ENCODE measurements around the gene DOCK1.

DOCK1 gene

DNA sequence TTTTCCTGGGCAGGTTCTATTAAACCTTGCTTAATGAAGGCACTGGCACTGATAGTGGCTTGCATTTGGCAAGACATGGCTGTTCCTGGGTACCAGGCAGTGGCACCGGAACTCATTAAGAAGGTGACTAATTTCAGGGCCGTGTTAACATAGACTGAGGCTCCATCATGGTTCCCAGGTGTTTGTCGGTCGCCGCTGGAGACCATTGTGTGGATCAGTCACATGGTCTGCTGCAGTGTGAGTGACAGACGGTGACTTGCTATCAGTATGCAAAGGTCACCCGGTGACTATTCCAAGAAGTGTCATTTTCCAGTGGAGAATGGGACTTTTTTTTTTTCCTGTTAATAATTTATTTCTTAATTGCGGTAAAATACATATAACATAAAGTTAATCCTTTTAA lies 184.9 kb downstream of the DOCK1 start:
- 91% methylated on average over 7 of the region's 8 CpGs for WGBS
- Histone ChIP-seq H3K9me3 (ENCODE audit: insufficient read depth, low read depth, low read length) (no peaks in the 10 kb centered on the region), H3K4me3 (ENCODE audit: low read length) (no peak overlapping the region), H3K36me3 (ENCODE audit: insufficient read depth, low read length) (peaks cover 2% of the 10 kb centered on the region; the same call in 1 of the 2 replicates), H3K27ac (ENCODE audit: low read depth, low read length) (no peak overlapping the region), H3K9ac (ENCODE audit: low read depth, low read length) (no peak overlapping the region), H3K4me1 (ENCODE audit: insufficient read depth, low read length) (no peaks in the 10 kb centered on the region), H3K27me3 (ENCODE audit: insufficient read depth, low read length) (no peaks in the 10 kb centered on the region)

- Histone ChIP-seq H3K4me1 (ENCODE audit: insufficient read depth, low read length) (no peaks in the 10 kb centered on the region), H3K4me3 (ENCODE audit: low read length) (no peak overlapping the region), H3K27ac (ENCODE audit: low read depth, low read length) (no peak overlapping the region), H3K36me3 (ENCODE audit: insufficient read depth, low read length) (peaks cover 9% of the 10 kb centered on the region; the same call in 1 of the 2 replicates), H3K9ac (ENCODE audit: low read depth, low read length) (no peak overlapping the region), H3K27me3 (ENCODE audit: insufficient read depth, low read length) (no peaks in the 10 kb centered on the region), H3K9me3 (ENCODE audit: insufficient read depth, low read depth, low read length) (no peaks in the 10 kb centered on the region)
- 91% methylated on average over 7 of the region's 7 CpGs for WGBS
Observed at GRCh38 chr10:127091354-127091753, 186.1 kb downstream of the DOCK1 start.

DNA sequence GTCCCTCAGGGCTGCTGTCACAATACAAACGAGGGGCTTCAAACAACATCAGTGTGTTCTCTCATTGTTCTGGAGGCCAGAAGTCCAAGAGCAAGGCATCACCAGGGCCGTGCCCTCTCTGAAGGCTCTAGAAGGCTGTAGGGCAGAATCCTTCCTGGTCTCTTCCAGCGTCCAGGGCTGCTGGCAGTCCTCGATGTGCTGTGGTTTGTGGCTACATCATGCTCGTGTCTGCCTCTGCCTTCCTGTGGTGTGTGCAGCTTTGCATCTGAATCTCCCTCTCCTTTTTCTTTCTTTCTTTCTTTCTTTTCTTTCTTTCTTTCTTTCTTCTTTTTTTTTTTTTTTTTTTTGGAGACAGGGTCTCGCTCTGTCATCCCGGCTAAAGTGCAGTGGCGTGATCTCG lies 187.7 kb downstream of the DOCK1 start:
- 94% methylated on average over 9 of the region's 9 CpGs for WGBS
- Histone ChIP-seq H3K27me3 (ENCODE audit: insufficient read depth, low read length) (no peaks in the 10 kb centered on the region), H3K4me3 (ENCODE audit: low read length) (no peak overlapping the region)

GRCh38 chr10:127094984-127095383 lies 189.8 kb downstream of the DOCK1 start:
- WGBS, result 98% methylated on average over 4 of the region's 4 CpGs
- H3K9ac ChIP-seq (ENCODE audit: low read depth, low read length), result no peak overlapping the region
- H3K4me3 ChIP-seq (ENCODE audit: low read length), result no peak overlapping the region
- no peaks in the 10 kb centered on the region for H3K27me3 ChIP-seq (ENCODE audit: insufficient read depth, low read length)
- H3K36me3 ChIP-seq (ENCODE audit: insufficient read depth, low read length), result peaks cover 14% of the 10 kb centered on the region
- H3K4me1 ChIP-seq (ENCODE audit: insufficient read depth, low read length), result no peaks in the 10 kb centered on the region
- no peak overlapping the region for H3K27ac ChIP-seq (ENCODE audit: low read depth, low read length)
- H3K9me3 ChIP-seq (ENCODE audit: insufficient read depth, low read depth, low read length), result no peaks in the 10 kb centered on the region

More for the DNA sequence above, 187.7 kb downstream of the DOCK1 start:
- Histone ChIP-seq H3K36me3 (ENCODE audit: insufficient read depth, low read length) (peaks cover 9% of the 10 kb centered on the region; the same call in 1 of the 2 replicates), H3K4me1 (ENCODE audit: insufficient read depth, low read length) (no peaks in the 10 kb centered on the region), H3K27ac (ENCODE audit: low read depth, low read length) (no peak overlapping the region), H3K9ac (ENCODE audit: low read depth, low read length) (no peak overlapping the region), H3K9me3 (ENCODE audit: insufficient read depth, low read depth, low read length) (no peaks in the 10 kb centered on the region)

GRCh38 chr10:127100983-127101615 lies 195.9 kb downstream of the DOCK1 start:
- peaks cover 8% of the 10 kb centered on the region for H3K36me3 ChIP-seq (ENCODE audit: insufficient read depth, low read length)
- no peaks in the 10 kb centered on the region for H3K27me3 ChIP-seq (ENCODE audit: insufficient read depth, low read length)
- no peak overlapping the region for H3K4me3 ChIP-seq (ENCODE audit: low read length)
- no peaks in the 10 kb centered on the region for H3K9me3 ChIP-seq (ENCODE audit: insufficient read depth, low read depth, low read length)
- H3K4me1 ChIP-seq (ENCODE audit: insufficient read depth, low read length), result peaks cover 8% of the 10 kb centered on the region; the same call in 1 of the 2 replicates
- no peak overlapping the region for H3K9ac ChIP-seq (ENCODE audit: low read depth, low read length)
- 93% methylated on average over 10 of the region's 10 CpGs for WGBS
- H3K27ac ChIP-seq (ENCODE audit: low read depth, low read length), result no peak overlapping the region

DNA sequence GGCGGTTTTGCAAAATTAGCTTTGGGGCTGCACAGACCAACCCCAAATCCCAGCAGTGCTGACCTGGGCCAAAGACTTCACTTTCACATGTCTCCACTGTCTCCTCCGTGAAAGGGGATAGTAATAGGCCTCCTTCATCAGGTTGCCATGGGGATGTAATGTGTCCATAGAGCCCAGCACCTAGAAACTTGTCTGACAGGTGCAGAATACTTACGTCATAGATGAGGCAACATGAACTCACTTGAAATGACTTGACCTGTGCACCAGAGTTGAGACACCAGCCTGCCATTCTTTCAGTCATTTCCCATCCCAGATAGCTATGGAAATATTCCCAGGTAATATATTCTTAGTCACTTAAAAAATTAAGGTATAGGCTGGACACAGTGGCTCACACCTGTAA lies 196.9 kb downstream of the DOCK1 start:
- no peak overlapping the region for H3K27ac ChIP-seq (ENCODE audit: low read depth, low read length)
- no peaks in the 10 kb centered on the region for H3K27me3 ChIP-seq (ENCODE audit: insufficient read depth, low read length)
- WGBS, result 96% methylated on average over 3 of the region's 3 CpGs
- no peak overlapping the region for H3K4me3 ChIP-seq (ENCODE audit: low read length)
- H3K9ac ChIP-seq (ENCODE audit: low read depth, low read length), result no peak overlapping the region
- peaks cover 17% of the 10 kb centered on the region for H3K36me3 ChIP-seq (ENCODE audit: insufficient read depth, low read length)
- peaks cover 8% of the 10 kb centered on the region; the same call in 1 of the 2 replicates for H3K4me1 ChIP-seq (ENCODE audit: insufficient read depth, low read length)
- H3K9me3 ChIP-seq (ENCODE audit: insufficient read depth, low read depth, low read length), result no peaks in the 10 kb centered on the region

DNA sequence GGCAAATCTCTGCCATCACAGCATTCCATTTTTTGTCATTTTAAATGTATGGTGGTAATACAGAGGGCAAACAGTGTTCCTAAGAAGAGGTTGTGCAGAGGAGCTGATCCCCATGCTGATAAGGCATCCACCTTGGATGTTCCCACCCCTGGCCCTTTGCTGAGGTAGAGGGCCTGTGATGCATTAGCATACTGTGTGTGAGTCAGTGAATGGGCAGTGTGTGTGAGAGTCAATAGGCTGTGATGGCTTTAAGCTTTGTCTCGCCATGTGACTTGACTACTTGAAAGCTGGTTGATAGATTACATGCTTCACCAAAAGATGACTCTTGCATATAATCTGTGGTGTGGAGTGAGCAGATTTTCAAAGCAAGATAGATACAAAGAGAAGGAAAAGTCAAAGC lies 209.9 kb downstream of the DOCK1 start:
- 83% methylated on average over 1 of the region's 1 CpG for WGBS
- no peak overlapping the region for H3K9ac ChIP-seq (ENCODE audit: low read depth, low read length)

GRCh38 chr10:127117125-127117524 lies 211.9 kb downstream of the DOCK1 start:
- Histone ChIP-seq H3K27ac (ENCODE audit: low read depth, low read length) (no peak overlapping the region), H3K27me3 (ENCODE audit: insufficient read depth, low read length) (no peaks in the 10 kb centered on the region), H3K9me3 (ENCODE audit: insufficient read depth, low read depth, low read length) (no peaks in the 10 kb centered on the region), H3K36me3 (ENCODE audit: insufficient read depth, low read length) (peaks cover 7% of the 10 kb centered on the region; the same call in 1 of the 2 replicates), H3K4me1 (ENCODE audit: insufficient read depth, low read length) (no peaks in the 10 kb centered on the region), H3K4me3 (ENCODE audit: low read length) (no peak overlapping the region), H3K9ac (ENCODE audit: low read depth, low read length) (no peak overlapping the region)
- 74% methylated on average over 4 of the region's 4 CpGs for WGBS

More for the DNA sequence above, 209.9 kb downstream of the DOCK1 start:
- no peaks in the 10 kb centered on the region for H3K27me3 ChIP-seq (ENCODE audit: insufficient read depth, low read length)
- no peaks in the 10 kb centered on the region for H3K9me3 ChIP-seq (ENCODE audit: insufficient read depth, low read depth, low read length)
- H3K4me1 ChIP-seq (ENCODE audit: insufficient read depth, low read length), result no peaks in the 10 kb centered on the region
- H3K36me3 ChIP-seq (ENCODE audit: insufficient read depth, low read length), result peaks cover 22% of the 10 kb centered on the region
- H3K27ac ChIP-seq (ENCODE audit: low read depth, low read length), result no peak overlapping the region
- no peak overlapping the region for H3K4me3 ChIP-seq (ENCODE audit: low read length)

DNA sequence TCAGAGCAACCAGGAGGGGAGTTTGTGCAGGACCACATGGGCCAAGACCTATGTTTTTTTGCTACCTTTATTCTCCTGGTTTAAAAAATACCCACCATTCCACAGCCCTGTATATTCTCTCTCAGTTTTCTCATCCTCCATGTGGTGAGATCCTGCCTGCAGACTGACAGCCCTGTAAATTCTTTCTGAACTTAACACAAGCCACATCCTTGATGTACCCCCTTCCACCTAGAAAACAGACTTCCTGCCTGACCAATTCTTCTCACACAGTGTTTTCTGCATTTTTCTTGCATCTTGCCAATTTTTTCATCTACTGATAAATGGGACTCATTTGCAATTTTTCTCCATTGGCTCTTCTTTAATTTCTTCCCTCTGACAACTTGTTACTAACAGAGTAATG lies 212.8 kb downstream of the DOCK1 start:
- no peaks in the 10 kb centered on the region for H3K27me3 ChIP-seq (ENCODE audit: insufficient read depth, low read length)
- H3K9me3 ChIP-seq (ENCODE audit: insufficient read depth, low read depth, low read length), result no peaks in the 10 kb centered on the region
- H3K36me3 ChIP-seq (ENCODE audit: insufficient read depth, low read length), result peaks cover 7% of the 10 kb centered on the region; the same call in 1 of the 2 replicates
- H3K9ac ChIP-seq (ENCODE audit: low read depth, low read length), result no peak overlapping the region
- no peak overlapping the region for H3K4me3 ChIP-seq (ENCODE audit: low read length)
- H3K4me1 ChIP-seq (ENCODE audit: insufficient read depth, low read length), result no peaks in the 10 kb centered on the region
- H3K27ac ChIP-seq (ENCODE audit: low read depth, low read length), result no peak overlapping the region

GRCh38 chr10:127119936-127120335 lies 214.7 kb downstream of the DOCK1 start:
- H3K9ac ChIP-seq (ENCODE audit: low read depth, low read length), result no peak overlapping the region
- WGBS, result 97% methylated on average over 8 of the region's 8 CpGs
- no peaks in the 10 kb centered on the region for H3K9me3 ChIP-seq (ENCODE audit: insufficient read depth, low read depth, low read length)
- peaks cover 7% of the 10 kb centered on the region; the same call in 1 of the 2 replicates for H3K36me3 ChIP-seq (ENCODE audit: insufficient read depth, low read length)
- no peak overlapping the region for H3K4me3 ChIP-seq (ENCODE audit: low read length)
- H3K4me1 ChIP-seq (ENCODE audit: insufficient read depth, low read length), result no peaks in the 10 kb centered on the region
- H3K27ac ChIP-seq (ENCODE audit: low read depth, low read length), result no peak overlapping the region
- H3K27me3 ChIP-seq (ENCODE audit: insufficient read depth, low read length), result no peaks in the 10 kb centered on the region

GRCh38 chr10:127122831-127123230 lies 217.6 kb downstream of the DOCK1 start:
- H3K4me3 ChIP-seq (ENCODE audit: low read length), result no peak overlapping the region
- no peaks in the 10 kb centered on the region for H3K27me3 ChIP-seq (ENCODE audit: insufficient read depth, low read length)
- WGBS, result 88% methylated on average over 4 of the region's 4 CpGs

GRCh38 chr10:127123626-127124025 lies 218.4 kb downstream of the DOCK1 start:
- no peaks in the 10 kb centered on the region for H3K4me1 ChIP-seq (ENCODE audit: insufficient read depth, low read length)
- no peaks in the 10 kb centered on the region for H3K27me3 ChIP-seq (ENCODE audit: insufficient read depth, low read length)
- no peaks in the 10 kb centered on the region for H3K9me3 ChIP-seq (ENCODE audit: insufficient read depth, low read depth, low read length)
- H3K9ac ChIP-seq (ENCODE audit: low read depth, low read length), result no peak overlapping the region
- H3K27ac ChIP-seq (ENCODE audit: low read depth, low read length), result no peak overlapping the region
- 92% methylated on average over 6 of the region's 6 CpGs for WGBS
- peaks cover 28% of the 10 kb centered on the region for H3K36me3 ChIP-seq (ENCODE audit: insufficient read depth, low read length)
- no peak overlapping the region for H3K4me3 ChIP-seq (ENCODE audit: low read length)

More at GRCh38 chr10:127122831-127123230, 217.6 kb downstream of the DOCK1 start:
- no peaks in the 10 kb centered on the region for H3K4me1 ChIP-seq (ENCODE audit: insufficient read depth, low read length)
- no peak overlapping the region for H3K9ac ChIP-seq (ENCODE audit: low read depth, low read length)
- H3K36me3 ChIP-seq (ENCODE audit: insufficient read depth, low read length), result peaks cover 20% of the 10 kb centered on the region
- H3K27ac ChIP-seq (ENCODE audit: low read depth, low read length), result no peak overlapping the region
- no peaks in the 10 kb centered on the region for H3K9me3 ChIP-seq (ENCODE audit: insufficient read depth, low read depth, low read length)
